DOHH2 (cell line): ENCODE data around the gene AGBL4.

ENCODE experiments used
- CTCF ChIP-seq: fragments of 200-600 bp; sonication (generic); IDR thresholded peaks from one replicate; pipeline ENCODE4 v1.5.1; 2014; ENCODE audit warnings: antibody characterized with exemption, mild to moderate bottlenecking, low read depth, low read length; ENCODE audit not compliant: poor library complexity, severe bottlenecking
- EZH2phosphoT487 ChIP-seq: fragments of 200-600 bp; sonication (generic); IDR thresholded peaks from 2 replicates; pipeline ENCODE4 v1.6.1; 2017; ENCODE audit warnings: borderline replicate concordance, mild to moderate bottlenecking, antibody characterized with exemption, low read length, moderate library complexity, mixed read lengths

- no peak for TF ChIP-seq CTCF
- TF ChIP-seq EZH2phosphoT487, result no peak
These were observed 1284.7 kb downstream of the AGBL4 start for GRCh38 chr1:48739091-48739490.
